DMS153 treated with DMSO at 0.1 percent for 48 hours (cell line): ENCODE data around the gene SLC35B4.

ENCODE experiments used
- DNase-seq: peaks from one replicate; lab custom pipeline; 2025; ENCODE audit not compliant: unreplicated experiment; lab: John Stamatoyannopoulos, UW

SLC35B4 gene

DNA sequence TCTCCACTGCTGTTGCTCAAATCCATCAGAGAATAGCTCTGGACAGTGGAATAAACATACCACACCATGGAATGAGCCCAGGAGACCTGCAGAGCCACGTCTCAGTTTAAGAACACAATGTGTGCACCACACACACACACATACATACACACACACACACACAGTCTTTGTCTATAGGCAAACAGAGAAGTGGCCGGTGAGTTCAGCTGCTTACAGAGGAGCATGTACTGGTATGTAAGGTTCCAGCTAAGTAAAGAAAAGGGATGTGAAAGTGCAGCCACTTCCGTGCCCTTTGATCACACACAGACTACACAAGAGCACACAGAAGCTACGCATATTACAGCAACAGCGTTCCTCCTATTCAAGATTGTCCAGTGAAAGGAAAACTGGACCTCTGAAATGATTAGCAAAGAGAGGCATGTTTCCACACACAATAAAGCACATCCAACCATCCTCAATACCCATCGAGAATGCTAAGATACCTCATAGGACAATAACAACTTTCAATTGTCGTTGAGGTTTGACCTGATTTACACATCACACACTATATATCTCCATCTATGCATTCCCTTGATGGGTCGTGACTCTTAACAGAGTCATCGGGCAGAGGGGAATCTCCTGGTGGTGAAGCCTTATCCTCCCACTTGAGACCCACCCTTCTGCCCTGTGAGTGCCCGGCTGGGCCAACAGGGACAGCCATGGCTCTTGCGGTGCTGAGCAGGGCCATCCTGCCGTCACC, 23.6 kb downstream of the SLC35B4 start:
- DNase-seq = no peak

DNA sequence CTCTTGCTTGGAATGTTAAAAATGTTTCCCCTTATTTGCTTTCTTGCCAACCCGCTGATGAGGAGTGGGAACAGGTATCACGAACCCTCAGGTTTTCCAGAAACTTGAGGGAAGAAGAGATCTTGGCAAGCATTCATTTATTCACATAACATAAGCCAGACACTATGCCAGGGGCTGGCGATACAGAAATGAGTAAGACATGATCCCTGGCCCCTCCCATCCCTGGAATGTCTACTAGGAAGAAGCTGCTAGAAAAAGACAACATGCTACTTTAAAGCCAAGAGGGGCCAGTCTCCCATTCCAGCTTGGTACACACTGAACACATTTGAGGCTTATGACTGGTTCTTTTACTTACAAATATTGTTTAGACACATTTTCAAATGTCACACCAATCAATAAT, 26.4 kb downstream of the SLC35B4 start:
- DNase-seq = no peak

DNA sequence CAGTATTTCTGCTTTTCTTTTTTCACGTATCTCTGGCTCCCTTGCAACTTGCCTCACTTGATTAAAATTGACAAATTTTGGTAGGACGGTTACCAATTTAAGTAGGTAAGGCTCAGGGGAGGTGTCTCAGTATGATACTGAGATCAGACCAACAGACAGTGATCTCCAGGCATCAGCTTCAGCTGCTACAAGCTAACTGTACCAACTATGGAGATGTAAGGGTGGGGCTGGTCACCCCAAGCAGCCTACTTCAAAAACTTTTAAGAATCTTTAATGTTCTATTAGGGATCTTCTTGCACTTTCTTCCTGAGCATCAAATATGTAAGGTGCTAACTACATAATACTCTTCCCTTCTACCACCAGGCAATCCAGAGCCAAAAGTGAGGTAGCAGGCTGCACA, 26.9 kb downstream of the SLC35B4 start:
- DNase-seq = no peak

- no peak for DNase-seq
Measured at GRCh38 chr7:134289423-134289822, 27.3 kb downstream of the SLC35B4 start.

DNA sequence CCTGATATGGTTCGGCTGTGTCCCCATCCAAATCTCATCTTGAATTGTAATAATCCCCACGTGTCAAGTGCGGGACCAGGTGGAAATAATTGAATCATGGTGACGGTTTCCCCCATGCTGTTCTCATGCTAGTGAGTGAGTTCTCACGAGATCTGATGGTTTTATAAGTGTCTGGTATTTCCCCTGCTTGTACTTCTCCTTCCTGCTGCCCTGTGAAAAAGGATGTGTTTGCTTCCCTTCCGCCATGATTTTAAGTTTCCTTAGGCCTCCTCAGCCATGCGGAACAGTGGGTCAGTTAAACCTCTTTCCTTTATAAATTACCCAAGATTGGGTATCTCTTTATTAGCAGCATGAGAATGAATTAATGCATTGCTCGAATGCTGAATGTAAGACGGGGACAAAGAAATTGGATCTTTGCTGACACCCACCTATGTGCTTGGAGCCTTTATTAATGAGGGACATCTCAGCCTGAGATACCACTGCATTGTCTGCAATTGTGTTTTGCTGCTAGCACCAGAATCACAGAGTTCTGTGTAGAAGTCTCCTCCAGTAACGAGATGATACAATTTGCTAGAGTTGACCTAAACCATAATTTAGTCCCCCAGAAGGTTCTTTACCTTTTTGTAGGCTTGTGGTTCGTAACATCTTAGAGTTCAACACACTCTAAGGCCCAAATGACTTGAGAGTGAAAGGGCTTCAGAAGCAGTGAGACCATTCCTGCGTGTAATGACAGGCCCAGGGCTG, 28.6 kb downstream of the SLC35B4 start:
- DNase-seq = no peak

GRCh38 chr7:134284952-134285351, 31.8 kb downstream of the SLC35B4 start:
- DNase-seq = no peak

GRCh38 chr7:134284011-134284410, 32.7 kb downstream of the SLC35B4 start:
- DNase-seq = no peak

GRCh38 chr7:134280508-134280907, 36.2 kb downstream of the SLC35B4 start:
- no peak for DNase-seq

DNA sequence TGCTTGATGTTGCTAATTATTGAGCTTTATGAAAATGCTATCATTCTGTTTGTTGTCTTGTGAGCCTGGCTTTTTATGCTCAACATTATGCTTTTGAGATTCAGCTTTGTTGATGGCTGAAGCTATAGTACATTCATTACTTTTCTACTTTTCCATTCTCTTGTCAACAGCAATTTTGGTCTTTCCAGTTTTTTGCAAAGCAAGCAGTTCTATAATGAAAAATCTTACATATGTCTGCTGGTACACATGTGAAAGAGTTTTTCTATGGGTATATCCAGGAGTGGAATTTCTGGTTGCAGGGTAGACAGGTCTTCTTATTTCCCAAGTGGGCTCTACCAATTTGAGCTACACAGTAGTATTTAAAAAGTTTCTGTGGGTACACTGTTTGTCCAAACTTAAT, 36.8 kb downstream of the SLC35B4 start:
- DNase-seq = no peak

- no peak for DNase-seq
Measured at GRCh38 chr7:134279336-134279735, 37.4 kb downstream of the SLC35B4 start.

GRCh38 chr7:134278502-134279153, 38.1 kb downstream of the SLC35B4 start:
- DNase-seq = no peak

GRCh38 chr7:134276951-134277350, 39.8 kb downstream of the SLC35B4 start:
- peak; percentile 11 for DNase-seq

- no peak for DNase-seq
Measured at GRCh38 chr7:134262322-134262721, 54.4 kb downstream of the SLC35B4 start.

GRCh38 chr7:134255814-134256213, 60.9 kb downstream of the SLC35B4 start:
- no peak for DNase-seq

DNA sequence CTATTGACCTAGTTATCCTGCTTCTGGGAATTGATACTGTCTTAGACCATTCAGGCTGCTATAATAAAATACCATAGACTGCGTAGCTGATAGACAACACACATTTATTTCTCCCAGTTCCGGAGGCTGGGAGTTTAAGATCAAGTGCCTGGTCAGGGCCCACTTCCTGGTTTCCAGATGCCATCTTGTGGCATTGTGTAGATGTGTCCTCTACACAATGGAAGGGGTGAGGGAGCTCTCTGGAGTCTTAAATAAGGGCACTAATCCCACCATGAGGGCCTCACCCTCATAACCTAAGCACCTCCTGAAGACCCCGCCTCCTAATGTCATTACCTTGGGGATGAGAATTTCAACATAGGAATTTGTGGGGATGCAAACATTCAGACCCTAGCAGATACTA, 62.4 kb downstream of the SLC35B4 start:
- DNase-seq = no peak

- DNase-seq = no peak
Measured at GRCh38 chr7:134248196-134248595, 68.5 kb downstream of the SLC35B4 start.

GRCh38 chr7:134246761-134247160, 70.0 kb downstream of the SLC35B4 start:
- no peak for DNase-seq

- DNase-seq = no peak
Measured at GRCh38 chr7:134246347-134246746, 70.4 kb downstream of the SLC35B4 start.

DNA sequence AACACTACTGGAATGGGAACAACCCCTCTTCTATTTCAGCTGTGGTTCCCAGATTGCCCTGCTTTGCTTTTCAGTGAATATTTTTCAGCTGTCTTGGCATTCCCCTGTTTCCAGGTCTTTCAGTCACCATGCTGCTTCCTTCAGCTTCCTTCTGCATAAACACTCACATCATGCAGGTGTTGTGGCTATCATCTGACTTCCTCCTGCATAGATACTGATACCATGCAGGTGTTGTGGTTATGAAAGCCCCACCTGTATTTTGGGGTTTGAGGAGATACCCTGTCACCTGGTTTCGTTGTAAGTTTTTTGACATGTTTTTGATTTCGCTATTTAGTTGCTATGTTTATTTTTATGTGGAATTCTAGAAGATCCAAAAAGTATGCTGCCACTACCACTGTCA, 71.5 kb downstream of the SLC35B4 start:
- no peak for DNase-seq
